Sigmoid colon (tissue), 4 donors: ENCODE measurements around the gene SPTBN2.
A peak's percentile ranks its signal among the peaks of the same experiment; 100 is the strongest.

Experiments used
- CTCF ChIP-seq, 4 experiments: fragments of 450-650 bp in 3 of 4; fragments of 200-600 bp in 1 of 4; IDR thresholded peaks; one replicate each; pipeline ENCODE4 v1.5.1; 2016 to 2019; ENCODE audit warnings: antibody characterized with exemption in 4 of 4, mild to moderate bottlenecking in 3 of 4, moderate library complexity in 2 of 4
- EP300 ChIP-seq, 4 donors: sonication (generic); formaldehyde crosslinking; IDR thresholded peaks; one replicate each; pipeline ENCODE4 v1.6.1; 2017; ENCODE audit warnings: antibody characterized with exemption in 4 of 4
- POLR2A ChIP-seq, 2 donors: fragments of 450-650 bp; IDR thresholded peaks; one replicate each; pipeline ENCODE4 v1.6.1; 2016; ENCODE audit warnings: antibody characterized with exemption in 2 of 2, mild to moderate bottlenecking in 2 of 2, moderate library complexity in 2 of 2
- POLR2AphosphoS5 ChIP-seq, 4 donors: sonication (generic); formaldehyde crosslinking; IDR thresholded peaks; one replicate each; pipeline ENCODE4 v1.6.1; 2017; ENCODE audit warnings: antibody characterized with exemption in 4 of 4

- TF ChIP-seq CTCF (IDR thresholded peaks at IDR 0.05) (no peak), POLR2A (IDR thresholded peaks at IDR 0.05) (no peak), POLR2AphosphoS5 (IDR thresholded peaks at IDR 0.05) (peak in 1 of 4 donors; percentile 20), EP300 (IDR thresholded peaks at IDR 0.05) (no peak)
Observed at GRCh38 chr11:66670816-66671215, 58.2 kb downstream of the SPTBN2 start.
